Body of pancreas (tissue), 4 donors: ENCODE measurements around the gene EGFL7. TPM values are rescaled to one million over a fixed set of nuclear protein-coding genes. Genes with fewer than 3 reads are reported as not detected.

Experiments used
- ATAC-seq: fragments of 150-250 bp; one replicate; pipeline ENCODE4 v1.9.1; 2016
- DNase-seq, 4 donors: peaks; one replicate each; pipeline ENCODE4 v3.0.0-alpha.2; 2019
- H3K27ac ChIP-seq, 4 donors: fragments of 200-600 bp; sonication (generic); 1 replicate in 3 of 4; 2 replicates in 1 of 4; pipeline versions ENCODE4 v1.5.1 to v1.6.1; 2016 to 2019; ENCODE audit warnings: mild to moderate bottlenecking in 1 of 4, mixed read lengths in 1 of 4, moderate library complexity in 1 of 4
- H3K27me3 ChIP-seq, 2 donors: fragments of 200-600 bp; sonication (generic); one replicate each; pipeline ENCODE4 v1.6.0; 2016; ENCODE audit warnings: mild to moderate bottlenecking in 1 of 2
- H3K36me3 ChIP-seq, 2 donors: fragments of 200-600 bp; sonication (generic); replicated peaks in 1 of 2; 2 replicates each; pipeline ENCODE4 v1.5.1; 2016; ENCODE audit warnings: low read depth in 2 of 2; ENCODE audit not compliant: insufficient read depth in 1 of 2
- H3K4me1 ChIP-seq: fragments of 200-600 bp; sonication (generic); one replicate; pipeline ENCODE4 v1.6.0; 2016
- H3K4me3 ChIP-seq, 2 donors: fragments of 200-600 bp; sonication (generic); 1 replicate in 1 of 2; 2 replicates in 1 of 2; pipeline ENCODE4 v1.5.1; 2016 to 2019
- H3K9me3 ChIP-seq, 3 donors: fragments of 200-600 bp; sonication (generic); 1 replicate in 2 of 3; 2 replicates in 1 of 3; pipeline ENCODE4 v1.5.1; 2016
- CTCF ChIP-seq, 7 experiments: fragments of 450-650 bp in 4 of 7; fragments of 200-600 bp in 3 of 7; sonication (generic) in 3 of 7; IDR thresholded peaks; one replicate each; pipeline ENCODE4 v1.5.1; 2016 to 2019; ENCODE audit warnings: antibody characterized with exemption in 7 of 7
- POLR2A ChIP-seq, 3 donors: fragments of 450-650 bp; IDR thresholded peaks; one replicate each; pipeline ENCODE4 v1.6.1; 2016; ENCODE audit warnings: antibody characterized with exemption in 3 of 3, mild to moderate bottlenecking in 2 of 3
- WGBS, 2 donors: methylation state at CpG; one replicate each; pipeline ENCODE4 v1.1.5; 2017; 5-methylcytosine and 5-hydroxymethylcytosine counted together
- intact Hi-C: fragments of 100-400 bp; cut with DNase I; formaldehyde crosslinking; loops from one replicate; pipeline ENCODE4 v1.15.1; 2023
- total RNA-seq, 2 donors: library from RNA; depleted of rRNA; stranded (reverse); fragments of >200 nt; gene quantifications; one replicate each; pipeline ENCODE4 v1.1.0, GENCODE V29; 2016

EGFL7 gene
- total RNA-seq, 2 donors from 2014 or later, result 14.8 to 47.0 TPM

GRCh38 chr9:136656795-136657611, 5.7 kb upstream of the EGFL7 start:
- TF ChIP-seq POLR2A (IDR thresholded peaks at IDR 0.05), result peak in 1 of 3 donors; percentile 13
- TF ChIP-seq CTCF (IDR thresholded peaks at IDR 0.05), result no peak
- Histone ChIP-seq H3K4me1 (no peaks in the 10 kb centered on the region), H3K27ac (peak overlapping the region in 2 of 4 donors; percentile 24 to 34), H3K9me3 (no peaks in the 10 kb centered on the region), H3K4me3 (no peak overlapping the region), H3K27me3 (peaks cover 0 to 6% of the 10 kb centered on the region in 2 donors), H3K36me3 (no peaks in the 10 kb centered on the region)
- intact Hi-C loops, result no loop called here
- DNase-seq (no peak), ATAC-seq (no peak)
- 42 to 68% methylated on average over 10 to 37 of the region's 37 CpGs for WGBS, 2 donors

- H3K27ac ChIP-seq, result peak overlapping the region in 2 of 4 donors; percentile 8 to 37
- intact Hi-C loops, result no loop called here
- WGBS, 2 donors, result 47 to 58% methylated on average over 18 to 31 of the region's 31 CpGs
These were observed 4.5 kb upstream of the EGFL7 start for GRCh38 chr9:136657974-136658848.

GRCh38 chr9:136658849-136659535, 3.7 kb upstream of the EGFL7 start:
- intact Hi-C loops, result no loop called here
- no peak for ATAC-seq
- H3K27ac ChIP-seq, result peak overlapping the region in 2 of 4 donors; percentile 17 to 37
- no peaks in the 10 kb centered on the region for H3K36me3 ChIP-seq
- peaks cover 0 to 6% of the 10 kb centered on the region in 2 donors for H3K27me3 ChIP-seq
- no peaks in the 10 kb centered on the region for H3K4me1 ChIP-seq
- no peak overlapping the region for H3K4me3 ChIP-seq
- TF ChIP-seq CTCF (IDR thresholded peaks at IDR 0.05), result no peak
- no peak for TF ChIP-seq POLR2A (IDR thresholded peaks at IDR 0.05)
- WGBS, 2 donors, result 43 to 74% methylated on average over 9 to 37 of the region's 37 CpGs
- no peaks in the 10 kb centered on the region for H3K9me3 ChIP-seq
- DNase-seq, result no peak

More at GRCh38 chr9:136657974-136658848, 4.5 kb upstream of the EGFL7 start:
- Histone ChIP-seq H3K27me3 (peaks cover 0 to 6% of the 10 kb centered on the region in 2 donors), H3K4me1 (no peaks in the 10 kb centered on the region), H3K4me3 (no peak overlapping the region), H3K9me3 (no peaks in the 10 kb centered on the region), H3K36me3 (no peaks in the 10 kb centered on the region)
- no peak for ATAC-seq
- DNase-seq, result no peak
- TF ChIP-seq CTCF (IDR thresholded peaks at IDR 0.05), result no peak
- TF ChIP-seq POLR2A (IDR thresholded peaks at IDR 0.05), result no peak

DNA sequence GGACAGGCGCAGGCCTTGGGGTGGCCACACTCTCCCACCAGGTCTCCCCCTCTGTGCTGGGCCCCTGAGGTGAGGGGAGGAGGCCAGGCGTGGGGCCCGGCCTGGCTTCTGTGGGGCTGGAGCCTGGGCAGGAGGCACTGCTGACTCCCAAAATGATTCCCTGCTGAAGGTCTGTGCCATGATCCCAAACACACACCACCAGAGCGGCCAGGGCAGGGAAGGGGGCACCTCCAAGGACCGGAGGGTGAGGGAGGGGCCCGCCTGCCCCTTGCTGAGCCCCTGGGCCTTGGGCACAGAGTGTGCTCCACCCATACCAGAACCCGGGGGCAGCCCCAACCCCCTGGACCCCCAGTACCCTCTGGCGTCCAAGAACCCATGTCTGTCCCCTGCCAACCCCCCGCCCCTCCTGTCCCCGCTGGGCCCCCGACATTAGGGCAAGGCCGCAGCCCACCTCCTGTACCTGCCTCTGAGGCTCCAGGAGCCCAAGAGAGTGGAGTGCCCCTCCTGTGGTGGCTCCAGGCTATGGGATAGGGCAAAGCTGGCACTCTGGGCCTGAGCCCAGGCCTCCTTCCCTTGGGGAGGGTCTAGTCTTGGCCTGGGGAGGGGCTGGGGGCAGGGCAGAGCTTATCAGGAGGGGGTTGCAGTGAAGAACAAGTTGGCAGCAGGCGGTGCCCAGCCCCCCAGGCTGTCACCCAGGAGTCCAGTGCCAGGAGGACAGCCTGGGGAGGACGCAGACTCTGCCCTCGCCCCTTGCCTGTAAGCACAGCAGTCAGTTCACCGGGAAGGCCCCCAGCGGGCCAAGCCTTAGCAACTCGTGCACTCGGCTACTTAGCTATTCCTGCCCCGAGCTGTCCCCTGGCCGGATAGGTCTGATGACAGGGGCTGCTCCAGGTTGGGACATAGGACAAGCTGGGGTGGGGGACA, 2.6 kb upstream of the EGFL7 start:
- Histone ChIP-seq H3K27ac (peak overlapping the region in 2 of 4 donors; percentile 17 to 37), H3K4me1 (peaks cover 3% of the 10 kb centered on the region), H3K9me3 (no peaks in the 10 kb centered on the region), H3K36me3 (no peaks in the 10 kb centered on the region), H3K4me3 (no peak overlapping the region), H3K27me3 (peaks cover 0 to 6% of the 10 kb centered on the region in 2 donors)
- WGBS, 2 donors, result 57 to 60% methylated on average over 9 to 18 of the region's 21 CpGs
- DNase-seq (no peak), ATAC-seq (no peak)
- TF ChIP-seq CTCF (IDR thresholded peaks at IDR 0.05) (no peak), POLR2A (IDR thresholded peaks at IDR 0.05) (no peak)
- intact Hi-C loops, result no loop called here
